ENCODE measurements around the gene SPN. TPM values are rescaled to one million over a fixed set of nuclear protein-coding genes. Genes with fewer than 3 reads are reported as not detected.

Gene SPN
- total RNA-seq, 2 experiments from 2014 or later, result 45.7 to 48.3 TPM

- DNase-seq (no peak), ATAC-seq (ENCODE audit: poor library complexity) (no peak)
- POLR2A ChIA-PET, result interaction anchor here (2.0 to 4.5 kb wide), 2 partner anchors 12 to 26 kb away, joined by 8 to 41 read pairs; no protein-coding TSS in a partner anchor
- Mint-ChIP-seq H3K27me3 (no peaks in the 10 kb centered on the region), H3K9me3 (no peaks in the 10 kb centered on the region), H3K27ac (no peak overlapping the region), H3K36me3 (ENCODE audit: low read depth) (no peaks in the 10 kb centered on the region), H3K4me1 (ENCODE audit: low read depth) (peaks cover 11% of the 10 kb centered on the region), H3K4me3 (no peak overlapping the region)
- Histone ChIP-seq H3K36me3 (ENCODE audit: insufficient read depth, low read length) (no peaks in the 10 kb centered on the region), H3K27me3 (ENCODE audit: control insufficient read depth in 1 of 2, insufficient read depth in 2 of 2, low read length in 2 of 2) (no peaks in the 10 kb centered on the region), H3K4me1 (ENCODE audit: insufficient read depth, low read length) (peaks cover 9% of the 10 kb centered on the region), H3K4me3 (ENCODE audit: low read length) (no peak overlapping the region), H3K9me3 (ENCODE audit: control insufficient read depth in 1 of 2, insufficient read depth in 1 of 2, low read length in 2 of 2) (no peaks in the 10 kb centered on the region), H3K27ac (ENCODE audit: low read depth in 1 of 2, low read length in 2 of 2) (no peak overlapping the region)
- intact Hi-C loops (cut with DNase I, micrococcal nuclease), result no loop called here
- no peak for TF ChIP-seq CTCF (IDR thresholded peaks at IDR 0.05)
- CTCF ChIA-PET, result interaction anchor here (0.9 to 1.7 kb wide), 6 partner anchors 9 to 78 kb away, joined by 3 to 6 read pairs (median 4); partner anchors contain the start of gene KIF22
These were observed 49.8 kb downstream of the SPN start for GRCh38 chr16:29712809-29713208.

GRCh38 chr16:29714396-29714795 is 51.3 kb downstream of the SPN start:
- Mint-ChIP-seq H3K27me3 (no peaks in the 10 kb centered on the region), H3K4me3 (no peak overlapping the region), H3K27ac (no peak overlapping the region), H3K36me3 (ENCODE audit: low read depth) (no peaks in the 10 kb centered on the region), H3K9me3 (no peaks in the 10 kb centered on the region), H3K4me1 (ENCODE audit: low read depth) (peaks cover 11% of the 10 kb centered on the region)
- ChIA-PET CTCF (interaction anchor here (1.4 to 1.5 kb wide), 2 partner anchors 14 kb away, joined by 4 to 7 read pairs; no protein-coding TSS in a partner anchor), POLR2A (interaction anchor here (1.2 to 2.9 kb wide), 3 partner anchors 13 to 106 kb away, joined by 3 to 13 read pairs (median 8); partner anchors contain the start of genes KIF22 and MVP)
- Histone ChIP-seq H3K36me3 (ENCODE audit: insufficient read depth, low read length) (no peaks in the 10 kb centered on the region), H3K4me1 (ENCODE audit: insufficient read depth, low read length) (peaks cover 9% of the 10 kb centered on the region), H3K4me3 (ENCODE audit: low read length) (no peak overlapping the region), H3K27me3 (ENCODE audit: control insufficient read depth in 1 of 2, insufficient read depth in 2 of 2, low read length in 2 of 2) (no peaks in the 10 kb centered on the region), H3K9me3 (ENCODE audit: control insufficient read depth in 1 of 2, insufficient read depth in 1 of 2, low read length in 2 of 2) (no peaks in the 10 kb centered on the region), H3K27ac (ENCODE audit: low read depth in 1 of 2, low read length in 2 of 2) (no peak overlapping the region)
- DNase-seq (no peak), ATAC-seq (ENCODE audit: poor library complexity) (no peak)
- no peak for TF ChIP-seq CTCF (IDR thresholded peaks at IDR 0.05)
- intact Hi-C loops (cut with DNase I, micrococcal nuclease), result no loop called here

GRCh38 chr16:29714972-29715371 is 51.9 kb downstream of the SPN start:
- no peak for DNase-seq
- Mint-ChIP-seq H3K36me3 (ENCODE audit: low read depth) (no peaks in the 10 kb centered on the region), H3K4me1 (ENCODE audit: low read depth) (peaks cover 7% of the 10 kb centered on the region), H3K27me3 (no peaks in the 10 kb centered on the region), H3K9me3 (no peaks in the 10 kb centered on the region), H3K27ac (no peak overlapping the region), H3K4me3 (no peak overlapping the region)
- Histone ChIP-seq H3K27ac (ENCODE audit: low read depth in 1 of 2, low read length in 2 of 2) (no peak overlapping the region), H3K4me1 (ENCODE audit: insufficient read depth, low read length) (peaks cover 9% of the 10 kb centered on the region), H3K27me3 (ENCODE audit: control insufficient read depth in 1 of 2, insufficient read depth in 2 of 2, low read length in 2 of 2) (no peaks in the 10 kb centered on the region), H3K36me3 (ENCODE audit: insufficient read depth, low read length) (no peaks in the 10 kb centered on the region), H3K9me3 (ENCODE audit: control insufficient read depth in 1 of 2, insufficient read depth in 1 of 2, low read length in 2 of 2) (no peaks in the 10 kb centered on the region), H3K4me3 (ENCODE audit: low read length) (no peak overlapping the region)
- TF ChIP-seq CTCF (IDR thresholded peaks at IDR 0.05), result no peak
- CTCF ChIA-PET, result interaction anchor here (0.6 to 1.4 kb wide), 2 partner anchors 14 to 47 kb away, joined by 4 to 7 read pairs; no protein-coding TSS in a partner anchor
- POLR2A ChIA-PET, result interaction anchor here (0.7 to 2.9 kb wide), 4 partner anchors 13 to 106 kb away, joined by 3 to 13 read pairs (median 6); partner anchors contain the start of genes KIF22 and MVP
- intact Hi-C loops (cut with DNase I, micrococcal nuclease), result loop anchor here in 1 of 2 experiments (5.0 kb wide), 1 partner anchor 42 kb away; no protein-coding TSS in a partner anchor
- ATAC-seq (ENCODE audit: poor library complexity), result no peak
